AG10803 (cell line): Measurements from ENCODE around the gene SGCD.

Experiments
- DNase-seq: peaks from one replicate; pipeline ENCODE4 v3.0.0; 2010; ENCODE audit warnings: low read depth
- H3K4me3 ChIP-seq: 2 replicates; pipeline ENCODE4 v1.5.1; 2011; ENCODE audit warnings: mild to moderate bottlenecking, low read length, control low read depth
- CTCF ChIP-seq: conservative IDR thresholded peaks from 2 replicates; pipeline ENCODE4 v1.5.1; 2011; ENCODE audit warnings: mild to moderate bottlenecking, low read length, control low read depth, inconsistent platforms

Gene SGCD

DNA sequence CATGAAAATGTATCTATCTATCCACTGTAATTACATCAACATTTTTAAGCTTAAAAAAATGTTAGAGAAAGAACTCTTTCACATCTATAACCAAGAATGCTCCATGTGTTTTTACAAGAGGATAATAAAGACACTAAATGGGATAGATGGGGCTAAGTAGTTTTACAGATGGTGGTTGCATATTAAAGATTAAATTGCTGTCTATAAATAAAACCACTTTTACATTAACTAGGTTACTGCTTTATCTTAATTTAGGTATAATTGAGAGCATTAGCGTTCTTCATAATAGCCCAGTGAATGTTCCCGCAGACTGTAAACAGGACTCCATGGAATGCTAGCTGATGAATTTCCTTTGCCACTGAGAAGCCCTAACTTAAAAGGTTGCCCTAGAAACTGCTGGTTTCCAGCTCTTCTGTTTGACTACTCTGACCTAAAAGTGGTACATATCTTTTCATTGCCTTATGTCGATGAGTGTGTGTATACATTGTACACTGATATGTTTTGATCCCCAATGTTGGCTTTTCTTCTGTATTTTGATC is 117.9 kb downstream of the SGCD start:
- no peak for TF ChIP-seq CTCF
- H3K4me3 ChIP-seq, result no peak overlapping the region
- no peak for DNase-seq

GRCh38 chr5:156446526-156446925 is 119.6 kb downstream of the SGCD start:
- no peak for TF ChIP-seq CTCF
- H3K4me3 ChIP-seq, result no peak overlapping the region
- DNase-seq, result no peak

GRCh38 chr5:156450778-156451177 is 123.8 kb downstream of the SGCD start:
- no peak overlapping the region for H3K4me3 ChIP-seq
- no peak for TF ChIP-seq CTCF
- no peak for DNase-seq

DNA sequence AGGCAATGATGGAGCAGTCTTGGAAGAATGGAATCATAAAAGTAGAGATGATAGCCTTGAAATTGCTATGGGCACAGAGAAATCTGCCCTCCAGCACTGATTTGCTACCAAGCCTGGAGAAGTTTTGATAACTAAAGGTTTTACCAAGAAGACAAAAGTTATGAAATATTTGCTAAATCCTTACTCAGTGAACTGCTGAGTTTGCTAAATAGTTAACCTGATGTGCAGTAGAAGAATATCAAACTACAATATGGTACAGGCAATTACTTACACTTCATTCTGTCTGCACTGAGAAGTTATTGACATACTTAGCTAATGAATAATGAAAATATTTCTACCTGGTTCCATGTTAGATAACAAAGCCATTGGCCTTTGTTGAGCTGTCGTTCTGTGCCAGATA is 124.5 kb downstream of the SGCD start:
- DNase-seq, result no peak

DNA sequence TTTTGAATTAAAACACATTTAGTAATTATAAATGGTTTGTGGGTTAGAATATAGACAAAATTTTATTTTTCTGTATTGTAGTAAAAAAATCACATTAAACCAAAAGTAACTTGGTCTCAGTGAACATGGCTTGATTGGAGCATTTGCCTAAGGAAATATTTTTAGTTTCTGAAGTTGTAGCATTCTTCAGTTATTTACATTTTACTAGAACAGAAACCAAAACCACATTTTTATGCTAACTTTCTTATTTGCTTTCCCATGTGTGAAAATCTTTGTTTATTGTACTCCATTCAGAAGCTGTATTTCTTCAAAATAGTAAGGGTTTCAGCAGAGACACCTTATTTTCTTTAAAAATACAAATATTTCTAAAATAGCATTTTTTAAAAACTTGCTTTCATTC is 129.9 kb downstream of the SGCD start:
- TF ChIP-seq CTCF, result no peak
- no peak for DNase-seq
- no peak overlapping the region for H3K4me3 ChIP-seq

More for the DNA sequence above, 124.5 kb downstream of the SGCD start:
- H3K4me3 ChIP-seq, result no peak overlapping the region
- TF ChIP-seq CTCF, result no peak

GRCh38 chr5:156459812-156460385 is 132.9 kb downstream of the SGCD start:
- TF ChIP-seq CTCF, result no peak
- DNase-seq, result no peak

GRCh38 chr5:156460471-156460870 is 133.5 kb downstream of the SGCD start:
- no peak overlapping the region for H3K4me3 ChIP-seq
- no peak for TF ChIP-seq CTCF
- DNase-seq, result peak; percentile 56

More at GRCh38 chr5:156459812-156460385, 132.9 kb downstream of the SGCD start:
- H3K4me3 ChIP-seq, result no peak overlapping the region
